GM19238 (cell line): Measurements from ENCODE around the gene AFP.

ENCODE experiments used
- DNase-seq: peaks from one replicate; pipeline ENCODE4 v3.0.0; 2011; ENCODE audit warnings: low spot score; ENCODE audit not compliant: insufficient read length

The AFP gene

DNA sequence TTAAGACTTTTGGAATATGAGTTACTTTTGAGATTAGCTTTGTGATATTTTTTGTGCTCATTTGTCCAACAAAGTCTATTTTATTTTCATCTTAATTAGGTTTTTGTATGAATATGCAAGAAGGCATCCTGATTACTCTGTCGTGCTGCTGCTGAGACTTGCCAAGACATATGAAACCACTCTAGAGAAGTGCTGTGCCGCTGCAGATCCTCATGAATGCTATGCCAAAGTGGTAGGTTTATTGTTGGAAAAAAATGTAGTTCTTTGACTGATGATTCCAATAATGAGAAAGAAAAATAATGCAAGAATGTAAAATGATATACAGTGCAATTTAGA is 21.1 kb upstream of the AFP start:
- DNase-seq, result no peak

DNA sequence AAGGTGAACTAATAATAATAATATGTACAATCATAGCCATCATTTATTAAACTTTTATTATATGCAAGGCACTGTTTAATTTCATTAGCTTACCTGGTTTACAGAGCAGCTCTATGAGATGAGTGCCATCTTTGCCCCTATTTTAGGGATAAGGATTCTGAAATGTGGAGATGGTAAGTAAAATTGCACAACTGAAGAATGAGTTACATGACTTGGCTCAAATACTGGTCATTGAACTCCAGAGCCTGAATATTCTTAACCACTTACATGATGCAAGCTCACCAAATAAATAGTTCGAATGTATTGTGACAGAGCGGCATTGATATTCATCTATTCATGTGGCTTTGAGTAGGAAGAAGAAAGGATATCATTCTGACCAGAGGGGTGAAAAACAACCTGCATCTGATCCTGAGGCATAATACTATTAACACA is 20.2 kb upstream of the AFP start:
- DNase-seq, result no peak

DNA sequence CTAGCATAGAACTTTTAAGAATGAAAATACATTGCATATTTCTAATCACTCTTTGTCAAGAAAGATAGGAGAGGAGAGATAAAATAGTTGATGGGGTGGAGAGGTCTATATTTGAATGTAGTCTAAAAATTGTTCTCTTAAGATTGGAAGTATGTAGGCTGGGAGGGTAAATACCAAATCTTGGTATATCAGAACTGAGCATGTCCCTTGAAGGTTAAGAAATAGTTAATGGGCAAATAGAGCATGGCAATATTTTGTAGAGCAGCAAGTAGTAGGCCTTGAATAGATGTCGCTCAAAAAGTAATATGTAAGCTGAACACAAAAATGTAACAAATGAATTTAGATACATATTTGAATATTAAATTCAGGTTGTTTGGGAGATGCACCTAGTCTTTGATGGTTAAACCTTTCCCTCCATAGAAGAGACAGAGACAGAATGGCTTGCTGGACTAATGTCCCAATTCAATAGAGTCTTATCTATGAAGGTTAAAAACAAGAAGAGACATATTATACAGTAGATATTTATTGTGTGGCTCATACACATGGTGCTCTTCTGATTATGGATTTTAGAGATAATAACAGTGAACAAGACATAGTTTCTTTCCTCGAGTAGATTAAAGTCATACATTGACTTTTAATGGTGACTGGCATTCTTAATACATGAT is 19.5 kb upstream of the AFP start:
- DNase-seq, result no peak

DNA sequence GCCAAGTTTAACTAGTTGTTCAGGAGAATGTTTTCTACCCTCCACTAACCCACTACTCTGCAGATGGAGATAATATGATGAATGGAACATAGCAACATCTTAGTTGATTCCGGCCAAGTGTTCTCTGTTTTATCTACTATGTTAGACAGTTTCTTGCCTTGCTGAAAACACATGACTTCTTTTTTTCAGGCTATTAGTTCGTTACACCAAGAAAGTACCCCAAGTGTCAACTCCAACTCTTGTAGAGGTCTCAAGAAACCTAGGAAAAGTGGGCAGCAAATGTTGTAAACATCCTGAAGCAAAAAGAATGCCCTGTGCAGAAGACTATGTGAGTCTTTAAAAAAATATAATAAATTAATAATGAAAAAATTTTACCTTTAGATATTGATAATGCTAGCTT is 18.7 kb upstream of the AFP start:
- no peak for DNase-seq

DNA sequence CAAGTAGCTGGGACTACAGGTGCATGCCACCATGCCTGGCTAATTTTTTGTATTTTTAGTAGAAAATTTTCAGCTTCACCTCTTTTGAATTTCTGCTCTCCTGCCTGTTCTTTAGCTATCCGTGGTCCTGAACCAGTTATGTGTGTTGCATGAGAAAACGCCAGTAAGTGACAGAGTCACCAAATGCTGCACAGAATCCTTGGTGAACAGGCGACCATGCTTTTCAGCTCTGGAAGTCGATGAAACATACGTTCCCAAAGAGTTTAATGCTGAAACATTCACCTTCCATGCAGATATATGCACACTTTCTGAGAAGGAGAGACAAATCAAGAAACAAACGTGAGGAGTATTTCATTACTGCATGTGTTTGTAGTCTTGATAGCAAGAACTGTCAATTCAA is 18.0 kb upstream of the AFP start:
- no peak for DNase-seq

DNA sequence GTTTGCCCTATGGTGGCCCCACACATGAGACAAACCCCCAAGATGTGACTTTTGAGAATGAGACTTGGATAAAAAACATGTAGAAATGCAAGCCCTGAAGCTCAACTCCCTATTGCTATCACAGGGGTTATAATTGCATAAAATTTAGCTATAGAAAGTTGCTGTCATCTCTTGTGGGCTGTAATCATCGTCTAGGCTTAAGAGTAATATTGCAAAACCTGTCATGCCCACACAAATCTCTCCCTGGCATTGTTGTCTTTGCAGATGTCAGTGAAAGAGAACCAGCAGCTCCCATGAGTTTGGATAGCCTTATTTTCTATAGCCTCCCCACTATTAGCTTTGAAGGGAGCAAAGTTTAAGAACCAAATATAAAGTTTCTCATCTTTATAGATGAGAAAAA is 17.3 kb upstream of the AFP start:
- DNase-seq, result no peak

DNA sequence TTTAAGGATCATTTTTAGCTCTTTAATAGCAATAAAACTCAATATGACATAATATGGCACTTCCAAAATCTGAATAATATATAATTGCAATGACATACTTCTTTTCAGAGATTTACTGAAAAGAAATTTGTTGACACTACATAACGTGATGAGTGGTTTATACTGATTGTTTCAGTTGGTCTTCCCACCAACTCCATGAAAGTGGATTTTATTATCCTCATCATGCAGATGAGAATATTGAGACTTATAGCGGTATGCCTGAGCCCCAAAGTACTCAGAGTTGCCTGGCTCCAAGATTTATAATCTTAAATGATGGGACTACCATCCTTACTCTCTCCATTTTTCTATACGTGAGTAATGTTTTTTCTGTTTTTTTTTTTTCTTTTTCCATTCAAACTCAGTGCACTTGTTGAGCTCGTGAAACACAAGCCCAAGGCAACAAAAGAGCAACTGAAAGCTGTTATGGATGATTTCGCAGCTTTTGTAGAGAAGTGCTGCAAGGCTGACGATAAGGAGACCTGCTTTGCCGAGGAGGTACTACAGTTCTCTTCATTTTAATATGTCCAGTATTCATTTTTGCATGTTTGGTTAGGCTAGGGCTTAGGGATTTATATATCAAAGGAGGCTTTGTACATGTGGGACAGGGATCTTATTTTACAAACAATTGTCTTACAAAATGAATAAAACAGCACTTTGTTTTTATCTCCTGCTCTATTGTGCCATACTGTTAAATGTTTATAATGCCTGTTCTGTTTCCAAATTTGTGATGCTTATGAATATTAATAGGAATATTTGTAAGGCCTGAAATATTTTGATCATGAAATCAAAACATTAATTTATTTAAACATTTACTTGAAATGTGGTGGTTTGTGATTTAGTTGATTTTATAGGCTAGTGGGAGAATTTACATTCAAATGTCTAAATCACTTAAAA is 16.6 kb upstream of the AFP start:
- no peak for DNase-seq

DNA sequence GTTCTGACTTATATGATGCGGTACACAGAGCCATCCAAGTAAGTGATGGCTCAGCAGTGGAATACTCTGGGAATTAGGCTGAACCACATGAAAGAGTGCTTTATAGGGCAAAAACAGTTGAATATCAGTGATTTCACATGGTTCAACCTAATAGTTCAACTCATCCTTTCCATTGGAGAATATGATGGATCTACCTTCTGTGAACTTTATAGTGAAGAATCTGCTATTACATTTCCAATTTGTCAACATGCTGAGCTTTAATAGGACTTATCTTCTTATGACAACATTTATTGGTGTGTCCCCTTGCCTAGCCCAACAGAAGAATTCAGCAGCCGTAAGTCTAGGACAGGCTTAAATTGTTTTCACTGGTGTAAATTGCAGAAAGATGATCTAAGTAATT is 15.4 kb upstream of the AFP start:
- DNase-seq, result no peak

DNA sequence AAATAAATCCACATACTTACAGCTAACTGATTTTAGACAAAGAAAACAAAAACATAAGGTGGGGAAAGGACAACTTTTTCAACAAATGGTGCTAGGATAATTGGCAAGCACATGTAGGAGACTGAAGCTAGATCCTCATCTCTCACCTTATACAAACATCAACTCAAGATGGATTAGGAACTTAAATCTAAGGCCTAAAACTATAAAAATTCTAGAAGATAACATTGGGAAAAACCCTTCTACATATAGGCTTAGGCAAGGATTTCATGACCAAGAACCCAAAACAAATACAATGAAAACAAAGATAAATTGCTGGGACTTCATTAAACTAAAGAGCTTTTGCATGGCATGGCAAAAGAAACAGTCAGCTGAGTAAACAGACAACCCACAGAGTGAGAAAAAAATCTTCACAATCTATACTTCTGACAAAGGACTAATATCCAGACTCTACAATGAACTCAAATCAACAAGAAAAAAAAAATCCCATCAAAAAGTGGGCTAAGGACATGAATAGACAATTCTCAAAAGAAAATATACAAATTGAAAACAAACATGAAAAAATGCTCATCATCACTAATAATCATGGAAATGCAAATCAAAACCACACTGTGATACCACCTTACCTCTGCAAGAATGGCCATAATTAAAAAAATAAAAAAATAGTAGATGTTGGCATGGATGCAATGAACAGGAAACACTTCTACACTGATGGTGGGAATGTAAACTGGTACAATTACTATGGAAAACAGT is 14.1 kb upstream of the AFP start:
- DNase-seq, result no peak

DNA sequence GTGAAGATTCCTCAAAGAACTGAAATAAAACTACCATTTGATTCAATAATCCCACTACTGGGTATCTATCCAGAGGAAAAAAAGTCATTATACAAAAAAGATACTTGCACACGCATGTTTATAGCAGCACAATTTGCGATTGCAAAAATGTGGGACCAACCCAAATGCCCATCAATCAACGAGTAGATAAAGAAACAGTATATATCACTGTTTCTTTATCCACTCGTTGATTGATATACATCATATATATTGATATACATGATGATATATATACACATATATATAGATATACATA is 13.6 kb upstream of the AFP start:
- DNase-seq, result no peak

DNA sequence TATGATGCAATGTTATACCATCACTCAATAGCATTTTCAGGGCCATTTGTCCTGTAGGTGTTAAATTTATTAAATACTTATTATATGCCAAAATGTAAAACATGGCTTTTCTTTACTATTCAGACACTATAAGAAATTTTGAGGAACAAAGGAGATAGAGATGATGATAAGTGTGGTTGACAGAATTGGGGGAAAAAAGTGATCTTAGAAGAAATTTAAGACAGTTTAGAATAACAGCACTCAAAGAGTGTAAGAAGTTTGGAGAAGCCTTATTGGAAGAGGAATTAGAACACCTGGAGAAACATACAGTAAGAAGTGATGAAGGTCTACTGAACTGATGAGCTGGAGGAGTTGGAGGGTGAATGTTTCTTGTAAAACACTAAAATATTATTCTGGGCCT is 12.8 kb upstream of the AFP start:
- no peak for DNase-seq

DNA sequence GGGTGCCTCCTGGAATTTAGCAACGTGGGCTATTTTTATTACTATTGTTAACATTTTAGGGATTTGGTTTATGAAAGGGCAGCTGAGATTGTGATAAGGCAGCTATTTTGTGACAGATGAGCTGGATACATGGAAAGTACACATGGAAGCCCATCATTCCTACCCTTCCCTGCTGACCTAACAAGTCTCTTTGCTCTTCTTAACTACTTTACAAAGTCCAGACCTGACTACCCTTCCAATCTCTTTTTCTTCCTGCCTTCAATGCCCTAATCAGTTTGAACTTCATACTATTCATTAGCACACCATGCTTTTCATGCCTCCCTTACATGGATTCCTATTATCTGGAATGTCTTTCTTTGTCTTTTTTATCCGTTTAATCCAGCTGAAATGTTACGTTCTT is 9.4 kb upstream of the AFP start:
- DNase-seq, result no peak

DNA sequence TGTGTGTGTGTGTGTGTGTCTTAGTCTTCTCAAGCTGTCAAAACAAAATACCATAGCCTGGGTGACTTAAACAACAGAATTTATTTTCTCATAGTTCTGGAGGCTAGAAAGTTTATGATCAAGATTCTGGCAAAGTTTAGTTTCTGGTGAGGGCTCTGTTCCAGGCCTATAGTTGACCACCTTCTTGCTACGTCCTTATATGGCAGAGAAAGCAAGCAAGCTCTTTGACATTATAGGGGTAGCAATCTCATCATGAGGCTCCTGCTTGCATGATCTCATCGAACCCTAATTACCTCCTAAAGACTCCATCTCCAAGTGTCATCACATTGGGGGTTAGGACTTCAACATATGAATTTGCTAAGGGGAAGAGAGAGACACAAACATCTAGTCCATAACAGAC is 6.9 kb upstream of the AFP start:
- DNase-seq, result no peak

DNA sequence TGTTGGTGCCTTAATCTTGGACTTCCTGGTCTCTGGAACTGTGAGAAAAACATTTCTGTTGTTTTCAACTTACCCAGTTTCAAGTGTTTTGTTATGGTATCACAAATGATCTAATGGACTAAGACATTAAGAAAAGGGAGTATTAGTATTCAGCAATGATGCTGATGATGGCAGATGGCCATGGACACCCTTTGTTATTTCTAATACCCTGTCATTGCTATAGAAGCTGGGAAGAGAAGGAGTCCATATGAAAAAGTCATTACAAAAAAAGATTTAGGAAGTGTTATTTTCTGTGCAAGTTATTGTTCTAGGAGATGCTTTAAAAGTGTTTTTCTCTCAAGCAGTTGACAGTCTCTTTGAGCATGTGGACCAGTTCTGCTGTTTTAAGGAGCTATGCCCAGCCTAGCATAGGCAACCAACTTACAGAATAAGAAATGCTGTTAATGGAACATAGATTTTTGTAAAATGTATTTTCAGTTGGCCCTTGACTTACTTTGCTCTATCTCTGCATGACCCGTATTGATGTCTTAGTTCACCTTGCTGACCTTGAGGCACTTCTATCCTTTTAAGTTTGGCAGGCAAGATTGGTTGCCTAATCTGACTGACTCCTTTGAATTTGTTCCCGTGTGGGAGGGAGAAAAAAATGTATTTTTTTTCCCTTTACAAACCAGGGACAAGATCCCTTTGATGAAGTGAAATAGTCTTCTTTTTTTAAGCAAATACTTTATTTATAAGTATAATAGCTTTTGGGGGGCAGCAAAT is 6.0 kb upstream of the AFP start:
- DNase-seq, result no peak

DNA sequence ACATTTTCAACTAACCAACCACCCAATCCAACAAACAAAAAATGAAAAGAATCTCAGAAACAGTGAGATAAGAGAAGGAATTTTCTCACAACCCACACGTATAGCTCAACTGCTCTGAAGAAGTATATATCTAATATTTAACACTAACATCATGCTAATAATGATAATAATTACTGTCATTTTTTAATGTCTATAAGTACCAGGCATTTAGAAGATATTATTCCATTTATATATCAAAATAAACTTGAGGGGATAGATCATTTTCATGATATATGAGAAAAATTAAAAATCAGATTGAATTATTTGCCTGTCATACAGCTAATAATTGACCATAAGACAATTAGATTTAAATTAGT is 4.2 kb upstream of the AFP start:
- DNase-seq, result no peak

DNA sequence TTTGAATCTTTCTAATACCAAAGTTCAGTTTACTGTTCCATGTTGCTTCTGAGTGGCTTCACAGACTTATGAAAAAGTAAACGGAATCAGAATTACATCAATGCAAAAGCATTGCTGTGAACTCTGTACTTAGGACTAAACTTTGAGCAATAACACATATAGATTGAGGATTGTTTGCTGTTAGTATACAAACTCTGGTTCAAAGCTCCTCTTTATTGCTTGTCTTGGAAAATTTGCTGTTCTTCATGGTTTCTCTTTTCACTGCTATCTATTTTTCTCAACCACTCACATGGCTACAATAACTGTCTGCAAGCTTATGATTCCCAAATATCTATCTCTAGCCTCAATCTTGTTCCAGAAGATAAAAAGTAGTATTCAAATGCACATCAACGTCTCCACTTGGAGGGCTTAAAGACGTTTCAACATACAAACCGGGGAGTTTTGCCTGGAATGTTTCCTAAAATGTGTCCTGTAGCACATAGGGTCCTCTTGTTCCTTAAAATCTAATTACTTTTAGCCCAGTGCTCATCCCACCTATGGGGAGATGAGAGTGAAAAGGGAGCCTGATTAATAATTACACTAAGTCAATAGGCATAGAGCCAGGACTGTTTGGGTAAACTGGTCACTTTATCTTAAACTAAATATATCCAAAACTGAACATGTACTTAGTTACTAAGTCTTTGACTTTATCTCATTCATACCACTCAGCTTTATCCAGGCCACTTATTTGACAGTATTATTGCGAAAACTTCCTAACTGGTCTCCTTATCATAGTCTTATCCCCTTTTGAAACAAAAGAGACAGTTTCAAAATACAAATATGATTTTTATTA is 3.6 kb upstream of the AFP start:
- no peak for DNase-seq

DNA sequence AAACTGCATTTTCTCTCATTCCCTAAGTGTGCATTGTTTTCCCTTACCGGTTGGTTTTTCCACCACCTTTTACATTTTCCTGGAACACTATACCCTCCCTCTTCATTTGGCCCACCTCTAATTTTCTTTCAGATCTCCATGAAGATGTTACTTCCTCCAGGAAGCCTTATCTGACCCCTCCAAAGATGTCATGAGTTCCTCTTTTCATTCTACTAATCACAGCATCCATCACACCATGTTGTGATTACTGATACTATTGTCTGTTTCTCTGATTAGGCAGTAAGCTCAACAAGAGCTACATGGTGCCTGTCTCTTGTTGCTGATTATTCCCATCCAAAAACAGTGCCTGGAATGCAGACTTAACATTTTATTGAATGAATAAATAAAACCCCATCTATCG is 2.9 kb upstream of the AFP start:
- no peak for DNase-seq

DNA sequence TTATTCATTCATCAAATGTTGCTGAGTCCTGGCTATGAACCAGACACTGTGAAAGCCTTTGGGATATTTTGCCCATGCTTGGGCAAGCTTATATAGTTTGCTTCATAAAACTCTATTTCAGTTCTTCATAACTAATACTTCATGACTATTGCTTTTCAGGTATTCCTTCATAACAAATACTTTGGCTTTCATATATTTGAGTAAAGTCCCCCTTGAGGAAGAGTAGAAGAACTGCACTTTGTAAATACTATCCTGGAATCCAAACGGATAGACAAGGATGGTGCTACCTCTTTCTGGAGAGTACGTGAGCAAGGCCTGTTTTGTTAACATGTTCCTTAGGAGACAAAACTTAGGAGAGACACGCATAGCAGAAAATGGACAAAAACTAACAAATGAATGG is 1.7 kb upstream of the AFP start:
- no peak for DNase-seq

DNA sequence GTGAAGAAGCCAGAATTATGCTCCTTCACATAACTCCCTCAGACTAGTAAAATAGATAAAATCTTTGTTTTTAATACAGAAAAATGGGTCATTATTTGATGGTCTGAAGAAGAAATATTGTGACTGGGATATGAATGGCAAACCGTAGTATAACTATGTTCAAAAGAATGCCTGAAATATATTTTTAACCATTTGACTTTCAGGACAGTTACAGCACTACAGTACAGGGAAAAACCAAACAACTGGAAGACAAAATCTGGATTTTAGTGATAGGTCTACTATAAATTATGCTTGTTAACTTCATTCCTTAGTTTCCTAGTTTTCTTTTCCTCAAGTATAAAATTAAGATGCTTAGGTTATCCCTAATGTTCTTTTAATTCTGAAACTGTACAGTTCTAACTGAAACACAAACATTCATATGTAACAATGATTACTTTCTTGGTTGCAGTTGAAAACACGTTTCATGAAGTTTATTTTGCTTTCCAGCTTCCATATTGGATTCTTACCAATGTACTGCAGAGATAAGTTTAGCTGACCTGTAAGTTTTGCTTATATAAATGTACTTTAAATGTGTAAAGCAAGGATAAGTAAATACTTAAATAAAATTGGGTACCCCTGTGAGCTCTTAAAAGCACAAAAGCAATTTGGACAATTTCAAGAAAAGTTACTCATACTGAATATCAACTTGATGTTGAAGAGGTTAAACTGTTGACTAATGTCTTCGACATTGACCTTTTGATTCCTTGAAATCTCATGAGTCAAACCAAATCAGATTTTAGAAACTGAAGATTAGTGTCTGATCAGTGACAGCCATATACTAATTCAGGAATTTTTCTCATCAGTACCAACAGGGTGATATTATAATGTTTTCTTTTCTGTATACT is 895 bp downstream of the AFP start:
- no peak for DNase-seq

DNA sequence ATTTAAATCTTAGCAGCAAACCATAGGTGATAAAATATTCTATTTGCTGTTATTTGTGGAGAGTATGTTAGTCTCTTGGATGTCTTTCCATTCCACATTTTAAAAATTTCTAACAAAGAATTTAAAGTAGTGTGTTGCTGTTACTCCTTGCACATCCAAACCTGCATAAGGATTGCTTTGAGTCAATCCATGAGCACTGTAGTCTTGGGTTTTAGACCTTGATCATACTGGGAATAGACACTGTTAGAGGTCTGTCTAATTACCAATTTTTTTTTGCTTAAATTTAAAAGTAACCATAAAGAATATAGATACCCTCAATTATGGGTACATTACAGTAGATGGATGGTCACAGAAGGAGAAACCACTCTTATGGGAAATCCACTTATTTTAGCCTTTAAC is 1.5 kb downstream of the AFP start:
- DNase-seq, result no peak
